GM21825 (cell line): ENCODE measurements around the gene INPP5A.
"Not testable (repeated sequence)": the region's sequence is repeated elsewhere in the genome, so short reads cannot be mapped to it uniquely, and the experiment has no call there.

Experiments used
- ATAC-seq: cut with Tn5 transposase; IDR thresholded peaks from one replicate; pipeline ENCODE4 v1.9.1; 2021; ENCODE audit warnings: mild to moderate bottlenecking, moderate library complexity; ENCODE audit not compliant: unreplicated experiment

The INPP5A gene

GRCh38 chr10:132772816-132773215 lies 235.2 kb downstream of the INPP5A start:
- not testable (repeated sequence) for ATAC-seq

- no peak for ATAC-seq
Observed at GRCh38 chr10:132774181-132774901, 236.8 kb downstream of the INPP5A start.

- ATAC-seq = no peak
Observed at GRCh38 chr10:132774902-132775863, 237.6 kb downstream of the INPP5A start.

GRCh38 chr10:132776186-132776585 lies 238.6 kb downstream of the INPP5A start:
- no peak for ATAC-seq

GRCh38 chr10:132776821-132777220 lies 239.2 kb downstream of the INPP5A start:
- ATAC-seq = no peak

GRCh38 chr10:132777441-132777840 lies 239.9 kb downstream of the INPP5A start:
- ATAC-seq = no peak

GRCh38 chr10:132779549-132780294 lies 242.1 kb downstream of the INPP5A start:
- ATAC-seq = no peak

- ATAC-seq = no peak
Observed at GRCh38 chr10:132780356-132780755, 242.8 kb downstream of the INPP5A start.

- ATAC-seq = no peak
Observed at GRCh38 chr10:132781556-132781955, 244.0 kb downstream of the INPP5A start.

GRCh38 chr10:132783165-132783939 lies 245.8 kb downstream of the INPP5A start:
- ATAC-seq = no peak

GRCh38 chr10:132783940-132784865 lies 246.6 kb downstream of the INPP5A start:
- ATAC-seq = no peak

- ATAC-seq = no peak
Observed at GRCh38 chr10:132784866-132785722, 247.5 kb downstream of the INPP5A start.

- no peak for ATAC-seq
Observed at GRCh38 chr10:132785723-132786475, 248.3 kb downstream of the INPP5A start, which contains the start of gene NKX6-2. NKX6-2 (minus strand) TSS chr10:132786147; CDS start chr10:132785948, 199 bp downstream.

GRCh38 chr10:132786476-132786883 lies 248.9 kb downstream of the INPP5A start:
- ATAC-seq = no peak

GRCh38 chr10:132786884-132787494 lies 249.4 kb downstream of the INPP5A start:
- ATAC-seq = no peak

GRCh38 chr10:132787495-132788179 lies 250.1 kb downstream of the INPP5A start:
- ATAC-seq = no peak
